Skin of body (tissue), 2 donors: ENCODE data around the gene ROBO1. TPM values are rescaled to one million over a fixed set of nuclear protein-coding genes. Genes with fewer than 3 reads are reported as not detected.
"Not testable (repeated sequence)": the region's sequence is repeated elsewhere in the genome, so short reads cannot be mapped to it uniquely, and the experiment has no call there.

Experiments
- DNase-seq: peaks from one replicate; lab custom pipeline; 2025; lab: John Stamatoyannopoulos, UW
- total RNA-seq: library from RNA; depleted of rRNA; stranded (reverse); fragments of >200 nt; gene quantifications from one replicate; pipeline ENCODE4 v1.2.3, GENCODE V29; 2014

Gene ROBO1
- total RNA-seq, 1 donor from 2014 or later, result 138 TPM

GRCh38 chr3:78750291-78750690 is 1017.5 kb downstream of the ROBO1 start:
- not testable (repeated sequence) for DNase-seq

GRCh38 chr3:78749056-78749455 is 1018.7 kb downstream of the ROBO1 start:
- DNase-seq, result no peak

GRCh38 chr3:78745847-78746246 is 1022.0 kb downstream of the ROBO1 start:
- no peak for DNase-seq

GRCh38 chr3:78742491-78742890 is 1025.3 kb downstream of the ROBO1 start:
- no peak for DNase-seq

GRCh38 chr3:78742041-78742440 is 1025.8 kb downstream of the ROBO1 start:
- no peak for DNase-seq

GRCh38 chr3:78741066-78741645 is 1026.6 kb downstream of the ROBO1 start:
- no peak for DNase-seq

GRCh38 chr3:78738833-78739232 is 1029.0 kb downstream of the ROBO1 start:
- no peak for DNase-seq

GRCh38 chr3:78737988-78738387 is 1029.8 kb downstream of the ROBO1 start:
- peak; percentile 14 for DNase-seq

- DNase-seq, result no peak
These were observed 1030.9 kb downstream of the ROBO1 start for GRCh38 chr3:78736863-78737262.

GRCh38 chr3:78734048-78734637 is 1033.7 kb downstream of the ROBO1 start:
- no peak for DNase-seq

- DNase-seq, result no peak
These were observed 1034.9 kb downstream of the ROBO1 start for GRCh38 chr3:78732893-78733292.

- no peak for DNase-seq
These were observed 1035.3 kb downstream of the ROBO1 start for GRCh38 chr3:78732471-78732870.

- DNase-seq, result no peak
These were observed 1037.9 kb downstream of the ROBO1 start for GRCh38 chr3:78729946-78730345.

GRCh38 chr3:78728406-78729145 is 1039.2 kb downstream of the ROBO1 start:
- DNase-seq, result peak; percentile 67

- no peak for DNase-seq
These were observed 1041.3 kb downstream of the ROBO1 start for GRCh38 chr3:78726545-78726944.

GRCh38 chr3:78725703-78726246 is 1042.0 kb downstream of the ROBO1 start:
- no peak for DNase-seq

GRCh38 chr3:78724859-78725258 is 1042.9 kb downstream of the ROBO1 start:
- no peak for DNase-seq

GRCh38 chr3:78724364-78724763 is 1043.4 kb downstream of the ROBO1 start:
- not testable (repeated sequence) for DNase-seq

- no peak for DNase-seq
These were observed 1045.8 kb downstream of the ROBO1 start for GRCh38 chr3:78721771-78722543.

- no peak for DNase-seq
These were observed 1049.1 kb downstream of the ROBO1 start for GRCh38 chr3:78718707-78719106.

GRCh38 chr3:78717041-78717440 is 1050.8 kb downstream of the ROBO1 start:
- no peak for DNase-seq

- DNase-seq, result no peak
These were observed 1054.9 kb downstream of the ROBO1 start for GRCh38 chr3:78712941-78713340.
